Measurements from ENCODE around the gene TCAP. TPM values are rescaled to one million over a fixed set of nuclear protein-coding genes. Genes with fewer than 3 reads are reported as not detected.

TCAP gene
- total RNA-seq, 1 donor from 2014 or later: 5,825 TPM

DNA sequence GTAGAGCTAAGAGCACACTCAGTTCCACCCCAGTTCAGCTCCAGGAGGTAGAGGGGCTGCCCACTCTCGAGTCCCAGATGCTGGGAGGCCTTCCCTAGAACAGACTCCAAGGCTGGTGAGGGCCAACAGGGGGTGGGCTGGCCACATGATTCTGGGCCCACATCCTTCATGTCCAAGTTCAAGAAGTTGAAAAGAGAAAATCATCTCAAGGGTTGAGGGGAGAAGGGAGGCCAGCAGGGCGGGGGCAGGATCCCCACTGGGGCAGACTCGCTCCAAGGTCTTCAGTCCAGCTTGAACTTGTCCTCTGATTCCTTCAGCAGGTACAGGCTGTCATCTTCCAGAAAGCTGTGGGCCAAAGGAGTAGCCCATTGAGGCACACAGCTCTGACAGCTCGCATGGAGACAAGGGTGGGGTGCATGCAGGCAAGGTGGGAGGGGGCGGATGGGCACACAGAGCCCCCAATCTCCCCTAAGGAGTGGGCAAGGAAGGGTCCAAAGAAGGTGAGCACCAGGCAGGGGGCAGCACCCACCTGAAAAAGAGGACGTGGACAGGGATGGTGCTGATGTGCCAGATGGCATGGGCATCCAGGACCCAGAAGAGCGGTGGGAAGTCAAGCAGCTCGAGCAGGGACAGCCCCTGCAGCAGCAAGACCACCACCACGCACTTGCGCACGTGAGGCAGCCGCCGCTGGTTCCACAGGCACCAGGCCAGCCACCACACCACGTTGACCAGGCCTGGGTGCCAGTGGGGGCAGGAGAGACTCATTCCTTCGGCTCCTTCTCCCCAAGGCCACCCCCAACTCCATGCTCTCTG, 7.6 kb downstream of the TCAP start:
- intact Hi-C loops (cut with micrococcal nuclease): no loop called here
- H3K4me3 ChIP-seq: no peak overlapping the region
- H3K27me3 ChIP-seq (ENCODE audit: low read depth): peaks cover 22% of the 10 kb centered on the region
- peak overlapping the region; percentile 97 for H3K27ac ChIP-seq (replicated peaks)
- no peak for DNase-seq
- peaks cover 88% of the 10 kb centered on the region for H3K4me1 ChIP-seq
- TF ChIP-seq, protein P1, sequence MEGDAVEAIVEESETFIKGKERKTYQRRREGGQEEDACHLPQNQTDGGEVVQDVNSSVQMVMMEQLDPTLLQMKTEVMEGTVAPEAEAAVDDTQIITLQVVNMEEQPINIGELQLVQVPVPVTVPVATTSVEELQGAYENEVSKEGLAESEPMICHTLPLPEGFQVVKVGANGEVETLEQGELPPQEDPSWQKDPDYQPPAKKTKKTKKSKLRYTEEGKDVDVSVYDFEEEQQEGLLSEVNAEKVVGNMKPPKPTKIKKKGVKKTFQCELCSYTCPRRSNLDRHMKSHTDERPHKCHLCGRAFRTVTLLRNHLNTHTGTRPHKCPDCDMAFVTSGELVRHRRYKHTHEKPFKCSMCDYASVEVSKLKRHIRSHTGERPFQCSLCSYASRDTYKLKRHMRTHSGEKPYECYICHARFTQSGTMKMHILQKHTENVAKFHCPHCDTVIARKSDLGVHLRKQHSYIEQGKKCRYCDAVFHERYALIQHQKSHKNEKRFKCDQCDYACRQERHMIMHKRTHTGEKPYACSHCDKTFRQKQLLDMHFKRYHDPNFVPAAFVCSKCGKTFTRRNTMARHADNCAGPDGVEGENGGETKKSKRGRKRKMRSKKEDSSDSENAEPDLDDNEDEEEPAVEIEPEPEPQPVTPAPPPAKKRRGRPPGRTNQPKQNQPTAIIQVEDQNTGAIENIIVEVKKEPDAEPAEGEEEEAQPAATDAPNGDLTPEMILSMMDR (IDR thresholded peaks at IDR 0.05; ENCODE audit: borderline replicate concordance): no peak
- H3K9me3 ChIP-seq (replicated peaks): no peaks in the 10 kb centered on the region
- no peaks in the 10 kb centered on the region for H3K36me3 ChIP-seq

DNA sequence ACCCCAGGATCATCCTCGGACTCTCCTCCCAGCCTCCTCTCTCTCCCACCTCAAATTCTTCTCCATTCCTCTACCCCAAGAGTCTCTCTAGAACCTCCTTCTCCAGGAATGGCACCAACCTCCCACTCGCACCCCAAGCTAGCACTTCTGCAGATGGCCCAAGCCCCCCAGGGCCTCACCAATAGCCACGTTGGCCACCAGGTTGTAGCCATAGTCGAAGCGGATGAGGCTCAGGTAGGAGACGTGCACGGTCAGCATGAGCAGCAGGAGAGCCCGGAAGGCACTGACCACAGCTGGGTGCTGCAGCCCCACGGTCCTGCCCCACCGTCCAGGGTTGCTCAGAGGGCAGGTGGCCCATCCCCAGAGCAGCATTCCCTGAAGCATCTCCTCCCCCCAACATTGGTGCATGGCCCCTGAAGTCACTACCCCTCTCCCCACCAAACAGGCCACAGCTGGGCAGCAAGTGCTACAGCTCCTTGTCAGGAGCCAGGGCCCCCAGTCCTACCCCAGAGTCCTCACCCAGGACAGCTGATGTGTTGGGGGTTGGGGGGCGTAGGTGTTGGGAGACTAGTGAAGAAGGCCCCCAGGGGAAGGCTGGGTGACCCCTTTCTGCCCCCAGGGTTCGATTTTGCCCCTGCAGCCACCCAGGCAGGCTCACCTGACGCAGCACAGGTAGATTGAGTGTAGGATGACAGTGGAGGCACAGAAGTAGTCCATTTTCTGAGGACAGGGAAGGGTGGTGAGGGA, 8.4 kb downstream of the TCAP start:
- no peaks in the 10 kb centered on the region for H3K9me3 ChIP-seq (replicated peaks)
- TF ChIP-seq, protein P1 (IDR thresholded peaks at IDR 0.05; ENCODE audit: borderline replicate concordance): no peak
- peaks cover 87% of the 10 kb centered on the region for H3K4me1 ChIP-seq
- H3K36me3 ChIP-seq: no peaks in the 10 kb centered on the region
- no peak for DNase-seq
- intact Hi-C loops (cut with micrococcal nuclease): no loop called here
- no peak overlapping the region for H3K4me3 ChIP-seq
- H3K27ac ChIP-seq (replicated peaks): peak overlapping the region; percentile 16
- peaks cover 15% of the 10 kb centered on the region for H3K27me3 ChIP-seq (ENCODE audit: low read depth)

DNA sequence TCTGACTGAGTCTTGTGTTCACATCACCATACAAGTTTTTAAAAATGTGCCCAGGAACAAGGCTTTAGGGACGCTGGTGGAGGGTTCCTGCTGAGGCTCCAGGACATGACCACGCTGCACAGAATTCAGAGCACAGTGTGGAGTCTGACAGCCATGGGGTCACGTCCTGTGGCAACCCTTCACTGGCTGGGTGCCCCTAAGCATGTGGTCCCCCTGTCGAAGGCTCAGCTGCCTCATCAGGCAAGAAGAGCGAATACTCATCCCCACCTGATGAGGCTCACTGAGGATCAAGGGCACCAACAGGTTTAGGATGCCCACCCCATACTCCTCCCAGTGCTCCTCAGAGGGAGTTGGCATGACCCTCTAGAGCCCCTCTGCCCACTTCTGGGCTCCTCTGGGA, 9.0 kb downstream of the TCAP start:
- no peak overlapping the region for H3K4me3 ChIP-seq
- peak overlapping the region; percentile 92 for H3K27ac ChIP-seq (replicated peaks)
- peaks cover 9% of the 10 kb centered on the region for H3K27me3 ChIP-seq (ENCODE audit: low read depth)
- intact Hi-C loops (cut with micrococcal nuclease): no loop called here
- H3K4me1 ChIP-seq: peaks cover 87% of the 10 kb centered on the region
- TF ChIP-seq, protein P1 (IDR thresholded peaks at IDR 0.05; ENCODE audit: borderline replicate concordance): no peak
- H3K9me3 ChIP-seq (replicated peaks): no peaks in the 10 kb centered on the region
- DNase-seq: no peak
- no peaks in the 10 kb centered on the region for H3K36me3 ChIP-seq

DNA sequence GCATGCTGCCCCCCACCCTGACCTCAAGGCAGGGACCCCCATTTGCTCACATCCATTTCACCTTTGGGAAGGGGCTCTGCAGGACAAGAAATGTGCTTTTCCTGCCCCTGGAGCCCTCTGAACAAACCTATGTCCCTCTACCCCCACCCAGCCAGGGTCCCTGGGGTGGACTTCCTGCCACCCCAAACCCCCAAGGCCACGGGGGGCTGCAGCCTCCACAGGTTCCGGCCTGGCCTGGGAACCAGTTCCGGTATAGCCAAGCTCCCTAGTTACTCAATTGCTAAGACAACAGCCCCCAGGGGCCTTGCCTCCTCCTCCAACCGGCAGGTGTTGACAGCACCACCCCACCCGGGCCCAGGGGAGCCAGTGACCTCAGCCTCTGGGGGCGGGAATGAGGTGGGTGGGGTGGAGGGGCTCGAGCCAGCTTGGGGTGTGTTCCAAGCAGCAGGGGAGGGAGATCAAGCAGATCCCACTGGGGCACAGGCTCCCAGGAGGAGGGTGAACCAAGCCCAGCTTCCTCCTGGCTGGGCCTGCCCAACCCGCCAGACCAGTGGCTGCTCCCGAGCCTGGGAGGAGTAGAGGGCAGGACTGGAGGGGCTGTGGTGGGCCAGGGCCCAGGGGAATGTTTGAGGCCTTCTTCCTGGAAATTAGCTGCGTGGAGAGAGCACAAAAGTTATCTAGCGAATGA, 9.7 kb downstream of the TCAP start:
- H3K4me1 ChIP-seq: peaks cover 87% of the 10 kb centered on the region
- peak overlapping the region; percentile 92 for H3K27ac ChIP-seq (replicated peaks)
- H3K27me3 ChIP-seq (ENCODE audit: low read depth): peaks cover 6% of the 10 kb centered on the region
- no peak overlapping the region for H3K4me3 ChIP-seq
- peak; percentile 43 for DNase-seq
- intact Hi-C loops (cut with micrococcal nuclease): no loop called here
- TF ChIP-seq, protein P1 (IDR thresholded peaks at IDR 0.05; ENCODE audit: borderline replicate concordance): no peak
- no peaks in the 10 kb centered on the region for H3K36me3 ChIP-seq
- H3K9me3 ChIP-seq (replicated peaks): no peaks in the 10 kb centered on the region

DNA sequence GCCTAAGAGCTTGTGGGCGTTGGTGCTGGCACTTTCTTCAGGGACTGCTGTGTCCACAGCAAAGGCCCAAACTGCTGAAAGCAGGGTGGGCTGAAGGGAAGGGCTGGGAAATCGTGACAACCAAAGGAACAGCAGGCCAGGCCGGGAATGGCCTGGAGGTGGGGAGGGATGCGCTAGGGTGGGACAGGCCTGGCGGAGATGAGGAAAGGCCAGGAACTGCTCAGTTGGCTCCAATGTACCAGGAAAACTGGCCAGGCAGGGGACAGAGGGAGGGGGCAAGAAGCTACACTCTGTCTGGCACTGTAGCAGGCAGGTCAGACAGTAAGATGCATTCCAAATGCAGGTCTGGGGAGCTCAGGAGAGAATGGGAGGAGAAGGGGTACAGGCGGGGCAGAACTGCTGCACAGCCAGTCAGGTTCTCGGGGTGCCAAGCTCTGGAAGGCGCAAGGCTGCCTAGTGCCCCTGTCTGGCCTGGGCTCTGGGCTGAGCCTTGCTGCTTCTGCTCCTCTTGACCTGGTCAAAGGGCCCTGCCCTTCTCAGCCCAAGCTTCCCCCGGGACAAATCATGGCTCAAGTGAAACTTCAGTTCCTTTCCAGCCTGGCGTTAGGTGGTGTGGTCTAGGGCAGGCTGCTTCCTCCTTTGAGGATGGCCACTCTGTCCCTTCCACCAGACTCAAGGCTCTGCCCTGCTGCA, 10.4 kb downstream of the TCAP start:
- no peaks in the 10 kb centered on the region for H3K9me3 ChIP-seq (replicated peaks)
- peaks cover 3% of the 10 kb centered on the region for H3K36me3 ChIP-seq
- H3K27me3 ChIP-seq (ENCODE audit: low read depth): no peaks in the 10 kb centered on the region
- no peak overlapping the region for H3K4me3 ChIP-seq
- intact Hi-C loops (cut with micrococcal nuclease): no loop called here
- DNase-seq: no peak
- peak overlapping the region; percentile 92 for H3K27ac ChIP-seq (replicated peaks)
- H3K4me1 ChIP-seq: peaks cover 87% of the 10 kb centered on the region
- TF ChIP-seq, protein P1 (IDR thresholded peaks at IDR 0.05; ENCODE audit: borderline replicate concordance): no peak

All from left ventricle myocardium inferior (tissue), 1 donor.